HCT116 (cell line): ENCODE data around the gene ZNF747.

Source experiments
- CEBPB ChIP-seq: IDR thresholded peaks from 2 replicates; pipeline ENCODE4 v1.6.1; 2012; ENCODE audit warnings: low read depth
- POLR2A ChIP-seq: IDR thresholded peaks from 2 replicates; pipeline ENCODE4 v1.7.0; 2011; ENCODE audit warnings: borderline replicate concordance; ENCODE audit not compliant: insufficient read depth, insufficient read length; ENCODE audit errors: extremely low read depth
- RAD21 ChIP-seq: IDR thresholded peaks from 2 replicates; pipeline ENCODE4 v1.6.1; 2012; ENCODE audit warnings: low read depth, mild to moderate bottlenecking
- TF ChIP-seq, protein P1 (sequence below), 3 experiments: fragments of 200-600 bp in 1 of 3; sonication (generic) in 1 of 3; IDR thresholded peaks in 2 of 3; conservative IDR thresholded peaks in 1 of 3; 2 replicates each; pipeline ENCODE4 v1.5.1; 2012 to 2017; ENCODE audit warnings: low read depth in 2 of 3, low read length in 2 of 3, antibody characterized with exemption in 1 of 3, borderline replicate concordance in 1 of 3, control low read depth in 1 of 3, mild to moderate bottlenecking in 1 of 3, mixed read lengths in 1 of 3, mixed run types in 1 of 3, moderate library complexity in 1 of 3; ENCODE audit not compliant: insufficient read depth in 1 of 3

DNA sequence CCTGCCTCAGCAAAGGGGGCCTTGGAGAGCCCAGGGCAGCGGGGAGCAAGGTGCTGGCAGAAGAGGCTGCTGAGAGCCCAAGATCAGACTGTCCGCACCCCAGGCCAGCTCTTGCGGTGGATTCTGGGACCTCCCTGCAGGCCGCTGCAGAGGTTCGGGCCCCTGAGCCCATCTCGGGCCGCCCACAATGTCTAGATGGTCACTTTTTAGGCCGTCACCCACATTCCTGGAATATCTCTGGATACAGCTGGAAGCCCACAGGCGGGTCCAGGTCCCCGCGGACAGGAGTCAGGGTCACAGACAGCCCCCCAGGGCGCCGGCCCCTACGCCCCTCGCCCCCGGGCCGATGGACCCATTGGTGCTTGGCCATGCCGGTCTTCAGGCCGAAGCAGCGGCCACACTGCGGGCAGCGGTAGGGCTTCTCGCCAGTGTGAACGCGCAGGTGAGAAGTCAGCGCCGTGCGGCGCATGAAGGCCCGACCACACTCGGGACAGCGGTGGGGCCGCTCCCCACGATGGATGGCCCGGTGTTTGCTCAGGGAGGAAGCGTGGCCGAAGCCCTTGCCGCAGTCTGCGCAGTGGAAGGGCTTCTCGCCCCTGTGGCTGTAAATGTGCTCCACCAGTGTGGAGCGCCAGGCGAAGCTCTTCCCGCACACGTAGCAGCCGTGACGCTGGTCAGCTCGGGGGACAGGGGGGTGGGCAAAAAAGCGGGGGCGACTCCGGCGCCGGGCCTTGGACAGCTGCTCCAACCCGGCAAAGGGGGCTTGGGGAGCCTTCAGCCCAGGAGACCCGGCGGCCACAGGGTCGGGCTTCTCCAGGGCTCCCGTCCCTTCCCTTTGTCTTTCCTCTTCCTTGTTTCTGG is 2.1 kb downstream of the ZNF747 start:
- TF ChIP-seq, protein P1, sequence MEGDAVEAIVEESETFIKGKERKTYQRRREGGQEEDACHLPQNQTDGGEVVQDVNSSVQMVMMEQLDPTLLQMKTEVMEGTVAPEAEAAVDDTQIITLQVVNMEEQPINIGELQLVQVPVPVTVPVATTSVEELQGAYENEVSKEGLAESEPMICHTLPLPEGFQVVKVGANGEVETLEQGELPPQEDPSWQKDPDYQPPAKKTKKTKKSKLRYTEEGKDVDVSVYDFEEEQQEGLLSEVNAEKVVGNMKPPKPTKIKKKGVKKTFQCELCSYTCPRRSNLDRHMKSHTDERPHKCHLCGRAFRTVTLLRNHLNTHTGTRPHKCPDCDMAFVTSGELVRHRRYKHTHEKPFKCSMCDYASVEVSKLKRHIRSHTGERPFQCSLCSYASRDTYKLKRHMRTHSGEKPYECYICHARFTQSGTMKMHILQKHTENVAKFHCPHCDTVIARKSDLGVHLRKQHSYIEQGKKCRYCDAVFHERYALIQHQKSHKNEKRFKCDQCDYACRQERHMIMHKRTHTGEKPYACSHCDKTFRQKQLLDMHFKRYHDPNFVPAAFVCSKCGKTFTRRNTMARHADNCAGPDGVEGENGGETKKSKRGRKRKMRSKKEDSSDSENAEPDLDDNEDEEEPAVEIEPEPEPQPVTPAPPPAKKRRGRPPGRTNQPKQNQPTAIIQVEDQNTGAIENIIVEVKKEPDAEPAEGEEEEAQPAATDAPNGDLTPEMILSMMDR (IDR thresholded peaks at IDR 0.05 in 2 of 3, conservative IDR thresholded peaks at IDR 0.05 in 1 of 3; ENCODE audit: borderline replicate concordance in 1 of 3, insufficient read depth in 1 of 3, low read depth in 2 of 3, low read length in 2 of 3): no peak
- no peak for TF ChIP-seq RAD21
- no peak for TF ChIP-seq CEBPB
- no peak for TF ChIP-seq POLR2A
